Aorta (tissue), 5 donors: Measurements from ENCODE around the gene CROCC2. TPM values are rescaled to one million over a fixed set of nuclear protein-coding genes. Genes with fewer than 3 reads are reported as not detected.

Source experiments
- ATAC-seq: fragments of 200-7000 bp; cut with Tn5 transposase; one replicate; pipeline ENCODE4 v1.9.1; 2022; ENCODE audit warnings: moderate library complexity; ENCODE audit not compliant: low FRiP score
- DNase-seq, 2 donors: peaks; one replicate each; pipeline ENCODE4 v3.0.0-alpha.2; 2020
- H3K27ac ChIP-seq, 2 donors: one replicate each; pipeline ENCODE4 v1.5.1; 2013; ENCODE audit warnings: low read length in 2 of 2, mild to moderate bottlenecking in 2 of 2, moderate library complexity in 2 of 2, control low read depth in 1 of 2, inconsistent platforms in 1 of 2, low read depth in 1 of 2
- H3K27me3 ChIP-seq, 2 donors: one replicate each; pipeline ENCODE4 v1.6.1; 2013; ENCODE audit warnings: control low read depth in 1 of 2, low read length in 1 of 2, mild to moderate bottlenecking in 1 of 2, moderate library complexity in 1 of 2; ENCODE audit not compliant: insufficient read depth in 2 of 2, control insufficient read depth in 1 of 2
- H3K36me3 ChIP-seq, 2 donors: one replicate each; pipeline ENCODE4 v1.6.1; 2013; ENCODE audit warnings: control low read depth in 1 of 2, low read length in 1 of 2, mild to moderate bottlenecking in 1 of 2; ENCODE audit not compliant: insufficient read depth in 2 of 2, control insufficient read depth in 1 of 2
- H3K4me1 ChIP-seq, 2 donors: one replicate each; pipeline ENCODE4 v1.6.1; 2013; ENCODE audit warnings: low read length in 2 of 2, control low read depth in 1 of 2, mild to moderate bottlenecking in 1 of 2, moderate library complexity in 1 of 2; ENCODE audit not compliant: insufficient read depth in 2 of 2, control insufficient read depth in 1 of 2
- H3K4me3 ChIP-seq, 2 donors: one replicate each; pipeline ENCODE4 v1.5.1; 2013; ENCODE audit warnings: low read length in 2 of 2, control low read depth in 1 of 2, mild to moderate bottlenecking in 1 of 2
- H3K9me3 ChIP-seq: one replicate; pipeline ENCODE4 v1.6.1; 2013; ENCODE audit warnings: mild to moderate bottlenecking, low read length; ENCODE audit not compliant: control insufficient read depth
- WGBS, 2 donors: extraction: QIAGEN DNeasy Blood & Tissue Kit; methylation state at CpG; one replicate each; pipeline ENCODE4 v1.1.7; 2013; 5-methylcytosine and 5-hydroxymethylcytosine counted together
- intact Hi-C, 2 donors: fragments of 100-400 bp; cut with DNase I; formaldehyde crosslinking; loops; one replicate each; pipeline versions ENCODE4 v1.14.2 to v1.15.0; 2022
- polyA plus RNA-seq, 2 donors: library from polyadenylated mRNA; stranded (reverse); fragments of 200-250 nt; gene quantifications; one replicate each; pipeline ENCODE4 v1.2.3, GENCODE V29; 2013
- total RNA-seq, 2 donors: library from RNA; stranded (reverse); fragmentation: NEBNext Ultra II Directional; extraction: Animal tissue kit (Norgen Biotek cat#: 25700); gene quantifications; one replicate each; pipeline ENCODE4 v1.2.1, GENCODE V29; 2021
- donor health status: healthy with polysubstance abuse.
- donor health status: Bipolar disorder and iron deficiency.
- donor health status: DM: no; HTN: no; CAD: no.
- donor health status: DM: no; HTN: no; CAD: no.
- donor health status: DM: yes; HTN: yes; CAD: no.

CROCC2 gene
- total and polyA plus RNA-seq, 4 donors: 0.13 to 0.45 TPM; not detected in 2

DNA sequence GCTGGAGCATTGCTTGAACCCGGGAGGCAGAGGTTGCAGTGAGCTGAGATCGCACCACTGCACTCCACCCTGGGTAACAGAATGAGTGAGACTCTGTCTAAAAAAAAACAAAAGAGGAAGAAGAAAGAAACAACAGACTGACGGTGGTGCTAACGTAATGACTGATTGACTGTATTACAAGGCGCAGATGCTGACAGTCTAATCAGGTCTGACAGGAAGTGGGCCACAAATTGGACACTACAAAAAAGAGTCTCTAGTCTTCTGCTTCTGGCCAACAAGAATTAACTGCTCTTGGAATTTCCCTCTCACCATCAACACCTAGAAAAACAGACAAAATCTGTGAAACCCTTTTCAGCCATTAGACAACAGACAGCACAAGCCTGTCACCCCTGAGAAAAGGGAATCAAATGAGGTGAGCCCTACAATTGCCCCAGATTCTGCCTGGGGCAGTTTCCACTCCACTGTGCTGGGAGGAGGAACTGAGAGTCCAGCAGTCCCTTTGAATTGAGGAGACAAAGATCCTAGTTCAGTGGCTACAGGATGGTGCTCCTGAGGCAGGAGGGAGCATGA, 135.5 kb downstream of the CROCC2 start:
- no peaks in the 10 kb centered on the region for H3K27me3 ChIP-seq
- H3K27ac ChIP-seq: no peak overlapping the region
- WGBS, 2 donors: 77 to 81% methylated on average over 5 of the region's 5 CpGs
- peaks cover 2% of the 10 kb centered on the region for H3K9me3 ChIP-seq
- H3K36me3 ChIP-seq: peaks cover 3 to 6% of the 10 kb centered on the region in 2 donors
- ATAC-seq (no peak), DNase-seq (no peak)
- H3K4me1 ChIP-seq: no peaks in the 10 kb centered on the region
- H3K4me3 ChIP-seq: no peak overlapping the region
- intact Hi-C loops: no loop called here

Other genes starting within 250 kb of the CROCC2 start
- gene AQP12B, start 223.5 kb upstream of the CROCC2 start, total RNA-seq: not detected
- gene AQP12B, start 223.5 kb upstream of the CROCC2 start, polyA plus RNA-seq: under 1 TPM in 1 of 2 donors, not detected in 1; 0.38 TPM
- gene AQP12A, start 214.5 kb upstream of the CROCC2 start, total RNA-seq: not detected
- gene AQP12A, start 214.5 kb upstream of the CROCC2 start, polyA plus RNA-seq: 1 to 10 TPM in 1 of 2 donors, not detected in 1; 2.5 TPM
- under 1 TPM; 0.72 to 0.78 TPM for gene KIF1A, start 86.1 kb upstream of the CROCC2 start, total RNA-seq
- under 1 TPM in 1 of 2 donors, not detected in 1; 0.25 TPM for gene KIF1A, start 86.1 kb upstream of the CROCC2 start, polyA plus RNA-seq
- not detected for gene AGXT, start 37.5 kb upstream of the CROCC2 start, total RNA-seq
- gene AGXT, start 37.5 kb upstream of the CROCC2 start, polyA plus RNA-seq: not detected
- not detected for gene MAB21L4, start 10.2 kb upstream of the CROCC2 start, total RNA-seq
- gene MAB21L4, start 10.2 kb upstream of the CROCC2 start, polyA plus RNA-seq: 1 to 10 TPM in 1 of 2 donors, not detected in 1; 5.5 TPM
- 100 to 1,000 TPM; 108 to 149 TPM for gene SNED1, start 92.3 kb downstream of the CROCC2 start, total RNA-seq
- gene SNED1, start 92.3 kb downstream of the CROCC2 start, polyA plus RNA-seq: 10 to 100 TPM in 1 of 2 donors, 1 to 10 TPM in 1; 5.9 to 27.3 TPM
- gene MTERF4, start 196.0 kb downstream of the CROCC2 start, total RNA-seq: 10 to 100 TPM; 24.4 to 36.4 TPM
- 10 to 100 TPM; 26.3 to 38.4 TPM for gene MTERF4, start 196.0 kb downstream of the CROCC2 start, polyA plus RNA-seq
- gene PASK, start 243.1 kb downstream of the CROCC2 start, total RNA-seq: 1 to 10 TPM; 5.4 to 8.7 TPM
- 1 to 10 TPM in 1 of 2 donors, under 1 TPM in 1; 0.63 to 1.2 TPM for gene PASK, start 243.1 kb downstream of the CROCC2 start, polyA plus RNA-seq
- 10 to 100 TPM; 41.1 to 46.1 TPM for gene PPP1R7, start 244.1 kb downstream of the CROCC2 start, total RNA-seq
- 10 to 100 TPM; 74.0 to 83.4 TPM for gene PPP1R7, start 244.1 kb downstream of the CROCC2 start, polyA plus RNA-seq